Measurements from ENCODE around the gene TUFT1.

The TUFT1 gene

DNA sequence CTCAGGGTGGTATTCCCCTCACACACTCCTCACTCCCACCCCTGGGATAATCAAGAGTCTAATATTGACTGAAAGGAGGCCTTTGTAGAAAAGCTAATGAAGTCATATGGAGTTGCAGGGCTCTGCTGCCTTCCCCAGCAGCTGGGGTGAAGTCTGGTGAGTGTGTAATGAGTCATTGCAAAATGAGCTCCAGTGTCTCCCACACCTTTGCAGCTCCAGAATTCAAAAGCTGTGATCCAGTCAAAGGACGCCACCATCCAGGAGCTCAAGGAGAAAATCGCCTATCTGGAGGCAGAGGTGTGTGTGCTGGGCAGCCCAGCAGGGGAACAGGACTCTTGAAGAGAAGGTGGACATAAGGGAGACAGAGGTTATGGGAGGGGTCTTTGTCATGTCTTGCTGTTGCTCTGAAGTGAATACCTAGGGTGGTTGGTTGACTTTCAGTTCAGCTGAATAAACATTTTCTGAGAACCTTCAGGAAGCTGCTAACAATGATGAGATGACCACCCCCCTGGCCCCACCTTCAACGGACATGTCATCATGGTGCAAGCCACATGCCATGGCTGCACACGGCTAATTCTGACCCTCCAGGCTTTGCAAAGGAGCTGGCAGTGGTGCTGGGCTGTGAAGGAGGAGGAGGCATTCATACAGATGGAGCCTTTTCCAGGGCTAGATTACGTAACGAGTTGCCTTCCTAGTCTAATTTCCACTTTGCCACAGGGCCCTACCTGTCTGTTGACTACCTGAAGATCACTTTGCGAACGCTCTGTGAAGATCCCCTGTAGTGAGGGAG is 39.5 kb downstream of the TUFT1 start:
- FAIRE-seq (no peak), DNase-seq (ENCODE audit: insufficient read length, low spot score) (no peak)
- TF ChIP-seq, protein P1, sequence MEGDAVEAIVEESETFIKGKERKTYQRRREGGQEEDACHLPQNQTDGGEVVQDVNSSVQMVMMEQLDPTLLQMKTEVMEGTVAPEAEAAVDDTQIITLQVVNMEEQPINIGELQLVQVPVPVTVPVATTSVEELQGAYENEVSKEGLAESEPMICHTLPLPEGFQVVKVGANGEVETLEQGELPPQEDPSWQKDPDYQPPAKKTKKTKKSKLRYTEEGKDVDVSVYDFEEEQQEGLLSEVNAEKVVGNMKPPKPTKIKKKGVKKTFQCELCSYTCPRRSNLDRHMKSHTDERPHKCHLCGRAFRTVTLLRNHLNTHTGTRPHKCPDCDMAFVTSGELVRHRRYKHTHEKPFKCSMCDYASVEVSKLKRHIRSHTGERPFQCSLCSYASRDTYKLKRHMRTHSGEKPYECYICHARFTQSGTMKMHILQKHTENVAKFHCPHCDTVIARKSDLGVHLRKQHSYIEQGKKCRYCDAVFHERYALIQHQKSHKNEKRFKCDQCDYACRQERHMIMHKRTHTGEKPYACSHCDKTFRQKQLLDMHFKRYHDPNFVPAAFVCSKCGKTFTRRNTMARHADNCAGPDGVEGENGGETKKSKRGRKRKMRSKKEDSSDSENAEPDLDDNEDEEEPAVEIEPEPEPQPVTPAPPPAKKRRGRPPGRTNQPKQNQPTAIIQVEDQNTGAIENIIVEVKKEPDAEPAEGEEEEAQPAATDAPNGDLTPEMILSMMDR (IDR thresholded peaks at IDR 0.05; ENCODE audit: insufficient read depth, missing control alignments): no peak

- FAIRE-seq: no peak
- no peak for DNase-seq (ENCODE audit: insufficient read length, low spot score)
- TF ChIP-seq, protein P1 (IDR thresholded peaks at IDR 0.05; ENCODE audit: insufficient read depth, missing control alignments): no peak
Measured at GRCh38 chr1:151581451-151581850, 41.3 kb downstream of the TUFT1 start.

- TF ChIP-seq, protein P1 (IDR thresholded peaks at IDR 0.05; ENCODE audit: insufficient read depth, missing control alignments): no peak
- no peak for FAIRE-seq
Measured at GRCh38 chr1:151581921-151582320, 41.8 kb downstream of the TUFT1 start.

DNA sequence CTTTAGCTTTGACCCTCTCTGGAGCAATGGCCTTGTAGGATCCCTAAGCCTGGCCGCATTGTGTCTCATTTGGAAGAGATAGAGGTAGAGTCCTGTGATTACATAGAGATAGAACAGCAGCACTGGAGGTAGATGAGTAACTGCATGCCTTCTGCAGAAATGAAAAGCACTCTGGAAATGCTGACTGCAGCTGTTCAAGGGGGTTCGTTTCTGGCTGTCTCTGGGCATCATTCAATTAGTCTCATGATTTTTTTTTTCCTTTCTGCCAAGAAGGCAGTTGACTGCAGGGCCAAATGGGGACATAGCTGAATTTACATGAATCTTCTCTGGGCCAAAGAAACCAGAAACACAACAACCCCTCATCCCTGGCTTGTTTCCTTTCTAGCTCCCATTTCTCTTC is 43.7 kb downstream of the TUFT1 start:
- FAIRE-seq: no peak
- no peak for DNase-seq (ENCODE audit: insufficient read length, low spot score)
- TF ChIP-seq, protein P1 (IDR thresholded peaks at IDR 0.05; ENCODE audit: insufficient read depth, missing control alignments): no peak

More at GRCh38 chr1:151581921-151582320, 41.8 kb downstream of the TUFT1 start:
- DNase-seq (ENCODE audit: insufficient read length, low spot score): no peak

GRCh38 chr1:151584278-151584677 is 44.2 kb downstream of the TUFT1 start:
- no peak for FAIRE-seq
- TF ChIP-seq, protein P1 (IDR thresholded peaks at IDR 0.05; ENCODE audit: insufficient read depth, missing control alignments): no peak
- DNase-seq (ENCODE audit: insufficient read length, low spot score): no peak

DNA sequence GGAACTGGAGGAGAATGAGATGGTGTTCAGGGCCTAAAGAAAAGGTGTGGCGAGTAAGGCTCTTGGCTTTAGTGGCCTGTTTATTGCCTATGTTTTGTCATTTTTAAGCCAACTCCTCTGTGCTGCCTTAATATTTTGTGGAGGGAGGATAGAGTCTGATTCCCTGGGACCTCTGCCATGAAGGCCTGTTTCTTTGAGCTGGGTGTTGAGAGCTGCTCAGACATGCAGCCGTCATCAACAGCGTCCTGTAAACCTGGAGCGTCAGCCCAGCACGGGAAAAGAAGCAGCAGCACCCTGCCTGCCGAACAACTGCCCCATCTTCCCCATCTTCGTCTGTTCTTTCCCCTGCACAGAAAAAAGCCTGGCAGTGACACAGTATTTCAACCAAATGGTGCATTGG is 44.7 kb downstream of the TUFT1 start:
- FAIRE-seq (no peak), DNase-seq (ENCODE audit: insufficient read length, low spot score) (no peak)

GRCh38 chr1:151585622-151586021 is 45.5 kb downstream of the TUFT1 start:
- DNase-seq (ENCODE audit: insufficient read length, low spot score): no peak
- FAIRE-seq: no peak
- TF ChIP-seq, protein P1 (IDR thresholded peaks at IDR 0.05; ENCODE audit: insufficient read depth, missing control alignments): no peak

More for the DNA sequence above, 44.7 kb downstream of the TUFT1 start:
- TF ChIP-seq, protein P1 (IDR thresholded peaks at IDR 0.05; ENCODE audit: insufficient read depth, missing control alignments): no peak

All from D721Med (cell line).